ENCODE measurements around the gene CBX2.

DNA sequence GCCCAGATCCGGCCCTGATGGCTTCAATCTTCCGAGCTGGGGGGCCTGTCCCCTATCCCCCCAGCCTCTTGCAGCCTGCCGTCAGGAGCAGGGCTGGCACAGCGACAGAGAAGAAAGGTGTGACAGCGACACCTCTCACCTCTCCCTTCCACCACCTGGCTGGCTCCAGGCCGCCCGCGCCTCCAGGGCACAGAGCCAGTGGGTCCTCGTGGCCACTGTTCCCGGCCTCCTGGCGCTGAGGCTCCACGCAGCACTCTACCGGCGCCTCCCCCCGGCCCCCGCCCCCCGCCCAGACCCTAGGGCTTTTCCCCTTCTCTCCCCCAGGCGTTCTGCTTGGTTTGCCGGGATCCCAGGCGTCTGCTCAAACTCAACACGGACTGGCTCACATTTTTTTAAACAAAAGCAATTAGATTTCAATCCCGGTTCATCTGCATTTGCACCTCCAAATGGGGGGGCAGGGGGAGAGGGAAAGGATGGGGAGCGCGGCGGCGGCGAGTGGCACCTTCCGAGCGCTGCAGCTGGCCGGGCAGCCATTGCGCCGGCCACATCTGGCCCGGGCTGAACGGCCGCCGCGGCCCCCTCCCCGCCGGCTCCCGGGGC lies 31.7 kb downstream of the CBX2 start:
- TF ChIP-seq, protein P1, sequence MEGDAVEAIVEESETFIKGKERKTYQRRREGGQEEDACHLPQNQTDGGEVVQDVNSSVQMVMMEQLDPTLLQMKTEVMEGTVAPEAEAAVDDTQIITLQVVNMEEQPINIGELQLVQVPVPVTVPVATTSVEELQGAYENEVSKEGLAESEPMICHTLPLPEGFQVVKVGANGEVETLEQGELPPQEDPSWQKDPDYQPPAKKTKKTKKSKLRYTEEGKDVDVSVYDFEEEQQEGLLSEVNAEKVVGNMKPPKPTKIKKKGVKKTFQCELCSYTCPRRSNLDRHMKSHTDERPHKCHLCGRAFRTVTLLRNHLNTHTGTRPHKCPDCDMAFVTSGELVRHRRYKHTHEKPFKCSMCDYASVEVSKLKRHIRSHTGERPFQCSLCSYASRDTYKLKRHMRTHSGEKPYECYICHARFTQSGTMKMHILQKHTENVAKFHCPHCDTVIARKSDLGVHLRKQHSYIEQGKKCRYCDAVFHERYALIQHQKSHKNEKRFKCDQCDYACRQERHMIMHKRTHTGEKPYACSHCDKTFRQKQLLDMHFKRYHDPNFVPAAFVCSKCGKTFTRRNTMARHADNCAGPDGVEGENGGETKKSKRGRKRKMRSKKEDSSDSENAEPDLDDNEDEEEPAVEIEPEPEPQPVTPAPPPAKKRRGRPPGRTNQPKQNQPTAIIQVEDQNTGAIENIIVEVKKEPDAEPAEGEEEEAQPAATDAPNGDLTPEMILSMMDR (IDR thresholded peaks at IDR 0.05) = no peak
- TF ChIP-seq, protein P2, sequence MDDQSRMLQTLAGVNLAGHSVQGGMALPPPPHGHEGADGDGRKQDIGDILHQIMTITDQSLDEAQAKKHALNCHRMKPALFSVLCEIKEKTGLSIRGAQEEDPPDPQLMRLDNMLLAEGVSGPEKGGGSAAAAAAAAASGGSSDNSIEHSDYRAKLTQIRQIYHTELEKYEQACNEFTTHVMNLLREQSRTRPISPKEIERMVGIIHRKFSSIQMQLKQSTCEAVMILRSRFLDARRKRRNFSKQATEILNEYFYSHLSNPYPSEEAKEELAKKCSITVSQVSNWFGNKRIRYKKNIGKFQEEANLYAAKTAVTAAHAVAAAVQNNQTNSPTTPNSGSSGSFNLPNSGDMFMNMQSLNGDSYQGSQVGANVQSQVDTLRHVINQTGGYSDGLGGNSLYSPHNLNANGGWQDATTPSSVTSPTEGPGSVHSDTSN (IDR thresholded peaks at IDR 0.05) = no peak
- TF ChIP-seq GATA2 (CRISPR knock-in tag; IDR thresholded peaks at IDR 0.05) = no peak
- no peak for TF ChIP-seq NRF1 (IDR thresholded peaks at IDR 0.05; ENCODE audit: low read depth, low read length)
- TF ChIP-seq, protein P3, sequence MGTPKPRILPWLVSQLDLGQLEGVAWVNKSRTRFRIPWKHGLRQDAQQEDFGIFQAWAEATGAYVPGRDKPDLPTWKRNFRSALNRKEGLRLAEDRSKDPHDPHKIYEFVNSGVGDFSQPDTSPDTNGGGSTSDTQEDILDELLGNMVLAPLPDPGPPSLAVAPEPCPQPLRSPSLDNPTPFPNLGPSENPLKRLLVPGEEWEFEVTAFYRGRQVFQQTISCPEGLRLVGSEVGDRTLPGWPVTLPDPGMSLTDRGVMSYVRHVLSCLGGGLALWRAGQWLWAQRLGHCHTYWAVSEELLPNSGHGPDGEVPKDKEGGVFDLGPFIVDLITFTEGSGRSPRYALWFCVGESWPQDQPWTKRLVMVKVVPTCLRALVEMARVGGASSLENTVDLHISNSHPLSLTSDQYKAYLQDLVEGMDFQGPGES (IDR thresholded peaks at IDR 0.05; ENCODE audit: low read depth, low read length) = no peak
- TF ChIP-seq RXRA (IDR thresholded peaks at IDR 0.05; ENCODE audit: borderline replicate concordance, low read depth) = no peak
- no peak for TF ChIP-seq FOXJ3 (CRISPR knock-in tag; IDR thresholded peaks at IDR 0.05)
- TF ChIP-seq SMC3 (IDR thresholded peaks at IDR 0.05; ENCODE audit: low read depth, low read length) = no peak
- TF ChIP-seq EZH2phosphoT487 (IDR thresholded peaks at IDR 0.05; ENCODE audit: borderline replicate concordance, low read depth) = no peak
- TF ChIP-seq, protein P4, sequence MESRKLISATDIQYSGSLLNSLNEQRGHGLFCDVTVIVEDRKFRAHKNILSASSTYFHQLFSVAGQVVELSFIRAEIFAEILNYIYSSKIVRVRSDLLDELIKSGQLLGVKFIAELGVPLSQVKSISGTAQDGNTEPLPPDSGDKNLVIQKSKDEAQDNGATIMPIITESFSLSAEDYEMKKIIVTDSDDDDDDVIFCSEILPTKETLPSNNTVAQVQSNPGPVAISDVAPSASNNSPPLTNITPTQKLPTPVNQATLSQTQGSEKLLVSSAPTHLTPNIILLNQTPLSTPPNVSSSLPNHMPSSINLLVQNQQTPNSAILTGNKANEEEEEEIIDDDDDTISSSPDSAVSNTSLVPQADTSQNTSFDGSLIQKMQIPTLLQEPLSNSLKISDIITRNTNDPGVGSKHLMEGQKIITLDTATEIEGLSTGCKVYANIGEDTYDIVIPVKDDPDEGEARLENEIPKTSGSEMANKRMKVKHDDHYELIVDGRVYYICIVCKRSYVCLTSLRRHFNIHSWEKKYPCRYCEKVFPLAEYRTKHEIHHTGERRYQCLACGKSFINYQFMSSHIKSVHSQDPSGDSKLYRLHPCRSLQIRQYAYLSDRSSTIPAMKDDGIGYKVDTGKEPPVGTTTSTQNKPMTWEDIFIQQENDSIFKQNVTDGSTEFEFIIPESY (IDR thresholded peaks at IDR 0.05; ENCODE audit: borderline replicate concordance, low read depth) = no peak
- TF ChIP-seq SIN3A (IDR thresholded peaks at IDR 0.05; ENCODE audit: borderline replicate concordance, low read depth, low read length) = no peak
- TF ChIP-seq POLR2AphosphoS5 (IDR thresholded peaks at IDR 0.05; ENCODE audit: low read depth, low read length) = no peak
- TF ChIP-seq, protein P5, sequence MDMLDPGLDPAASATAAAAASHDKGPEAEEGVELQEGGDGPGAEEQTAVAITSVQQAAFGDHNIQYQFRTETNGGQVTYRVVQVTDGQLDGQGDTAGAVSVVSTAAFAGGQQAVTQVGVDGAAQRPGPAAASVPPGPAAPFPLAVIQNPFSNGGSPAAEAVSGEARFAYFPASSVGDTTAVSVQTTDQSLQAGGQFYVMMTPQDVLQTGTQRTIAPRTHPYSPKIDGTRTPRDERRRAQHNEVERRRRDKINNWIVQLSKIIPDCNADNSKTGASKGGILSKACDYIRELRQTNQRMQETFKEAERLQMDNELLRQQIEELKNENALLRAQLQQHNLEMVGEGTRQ (IDR thresholded peaks at IDR 0.05; ENCODE audit: borderline replicate concordance, low read depth, low read length) = no peak

All from SK-N-SH (cell line).